Measurements from ENCODE around the gene CDPF1.

Gene CDPF1

DNA sequence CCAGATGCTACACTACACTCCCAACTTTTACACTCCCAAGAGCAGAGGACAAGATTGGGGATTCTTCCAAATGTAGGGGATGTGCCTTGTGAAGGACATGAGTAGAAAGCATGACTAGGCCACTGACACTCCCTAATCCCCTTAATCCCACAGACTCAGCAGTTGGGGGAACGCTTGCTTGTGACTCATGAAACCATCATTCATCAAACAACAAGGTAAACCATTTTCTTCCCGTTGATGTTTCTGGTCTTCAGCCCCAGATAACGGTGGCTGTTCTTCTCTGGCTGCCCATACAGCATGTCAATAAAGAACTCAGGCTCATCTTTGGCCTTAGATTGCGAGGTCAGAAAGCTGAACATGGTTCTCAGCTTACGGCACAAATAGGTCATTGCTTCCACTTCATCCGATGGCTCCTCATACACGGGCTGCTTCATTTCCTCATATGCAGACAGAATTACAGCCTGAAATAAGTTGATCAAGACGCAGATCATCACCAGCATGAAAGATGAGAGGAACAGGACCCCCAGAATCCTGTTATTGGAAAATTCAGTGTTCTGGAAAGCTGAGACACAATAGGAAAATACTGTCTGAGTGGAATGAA lies 6.4 kb upstream of the CDPF1 start:
- in situ Hi-C loops (cut with MboI; ENCODE audit: low sequenced_read_pairs, unreplicated experiment) = no loop called here

DNA sequence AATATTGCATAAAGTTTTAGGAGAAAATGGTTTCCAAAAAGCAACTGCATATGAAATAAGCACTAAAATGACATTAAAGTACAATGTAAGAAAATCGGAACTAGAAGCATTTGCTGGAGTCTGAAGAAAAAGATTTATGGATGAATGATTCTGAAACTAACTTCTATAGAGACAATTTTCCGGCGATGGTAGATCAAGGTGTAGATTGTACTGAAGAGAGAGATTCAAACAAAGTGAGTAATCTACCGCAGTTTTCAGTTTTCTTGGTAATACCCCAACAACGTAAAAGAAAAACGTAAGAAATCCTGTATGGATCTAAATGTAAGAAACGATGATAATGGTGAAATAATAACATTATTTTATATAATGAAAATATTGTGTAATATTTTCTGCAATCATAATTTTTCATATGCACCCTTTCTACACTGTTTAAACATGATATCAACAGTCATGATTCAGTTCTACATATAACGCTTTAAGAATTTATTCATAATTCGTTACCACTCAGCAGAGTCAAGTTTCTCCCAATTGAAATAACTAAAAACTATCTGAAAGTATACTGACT lies 1.8 kb upstream of the CDPF1 start:
- no peak for DNase-seq (ENCODE audit: low spot score)
- in situ Hi-C loops (cut with MboI; ENCODE audit: low sequenced_read_pairs, unreplicated experiment) = no loop called here
- TF ChIP-seq, protein P1, sequence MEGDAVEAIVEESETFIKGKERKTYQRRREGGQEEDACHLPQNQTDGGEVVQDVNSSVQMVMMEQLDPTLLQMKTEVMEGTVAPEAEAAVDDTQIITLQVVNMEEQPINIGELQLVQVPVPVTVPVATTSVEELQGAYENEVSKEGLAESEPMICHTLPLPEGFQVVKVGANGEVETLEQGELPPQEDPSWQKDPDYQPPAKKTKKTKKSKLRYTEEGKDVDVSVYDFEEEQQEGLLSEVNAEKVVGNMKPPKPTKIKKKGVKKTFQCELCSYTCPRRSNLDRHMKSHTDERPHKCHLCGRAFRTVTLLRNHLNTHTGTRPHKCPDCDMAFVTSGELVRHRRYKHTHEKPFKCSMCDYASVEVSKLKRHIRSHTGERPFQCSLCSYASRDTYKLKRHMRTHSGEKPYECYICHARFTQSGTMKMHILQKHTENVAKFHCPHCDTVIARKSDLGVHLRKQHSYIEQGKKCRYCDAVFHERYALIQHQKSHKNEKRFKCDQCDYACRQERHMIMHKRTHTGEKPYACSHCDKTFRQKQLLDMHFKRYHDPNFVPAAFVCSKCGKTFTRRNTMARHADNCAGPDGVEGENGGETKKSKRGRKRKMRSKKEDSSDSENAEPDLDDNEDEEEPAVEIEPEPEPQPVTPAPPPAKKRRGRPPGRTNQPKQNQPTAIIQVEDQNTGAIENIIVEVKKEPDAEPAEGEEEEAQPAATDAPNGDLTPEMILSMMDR (IDR thresholded peaks at IDR 0.05; ENCODE audit: borderline replicate concordance, control extremely low read depth, extremely low read depth, insufficient read depth, missing control alignments) = no peak

More for the DNA sequence above, 6.4 kb upstream of the CDPF1 start:
- DNase-seq (ENCODE audit: low spot score) = no peak
- TF ChIP-seq, protein P1 (IDR thresholded peaks at IDR 0.05; ENCODE audit: borderline replicate concordance, control extremely low read depth, extremely low read depth, insufficient read depth, missing control alignments) = no peak

DNA sequence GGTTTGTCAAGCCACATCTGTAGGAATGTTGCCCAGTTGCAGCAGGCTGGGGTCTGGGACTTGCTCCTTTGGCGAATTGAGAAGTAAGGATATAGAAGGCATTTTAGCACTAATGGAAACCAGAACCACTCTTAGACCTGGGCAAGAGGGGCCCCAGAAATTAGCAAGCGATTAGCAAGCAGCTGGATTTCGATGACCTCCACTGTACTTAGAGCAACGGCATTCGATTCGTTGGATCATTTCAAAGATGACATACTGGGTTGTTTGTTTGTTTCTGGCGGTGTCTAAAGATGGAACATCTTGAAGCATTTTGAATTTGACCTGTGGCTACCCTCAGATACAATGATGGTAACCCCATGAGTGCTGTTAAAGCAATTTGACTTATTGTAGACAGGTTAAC lies 1.2 kb upstream of the CDPF1 start:
- in situ Hi-C loops (cut with MboI; ENCODE audit: low sequenced_read_pairs, unreplicated experiment) = no loop called here
- TF ChIP-seq, protein P1 (IDR thresholded peaks at IDR 0.05; ENCODE audit: borderline replicate concordance, control extremely low read depth, extremely low read depth, insufficient read depth, missing control alignments) = no peak
- DNase-seq (ENCODE audit: low spot score) = no peak

DNA sequence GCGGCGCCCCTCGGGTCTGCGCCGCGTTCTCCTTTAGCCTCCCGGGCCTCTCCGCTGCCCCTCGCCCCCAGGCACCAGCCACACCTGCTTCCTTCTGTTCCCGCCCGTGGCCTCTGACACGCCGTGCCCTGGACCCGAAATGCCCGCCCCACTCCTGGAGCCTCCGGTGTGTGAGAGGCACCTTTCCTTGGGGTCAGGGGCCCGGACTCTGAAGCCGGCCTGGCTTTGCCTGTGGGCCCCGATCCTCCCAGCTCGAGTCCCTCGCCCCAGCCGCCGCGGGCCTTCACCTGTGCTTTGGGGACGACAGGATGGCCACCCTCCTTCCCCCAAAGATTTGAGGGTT lies 661 bp upstream of the CDPF1 start:
- in situ Hi-C loops (cut with MboI; ENCODE audit: low sequenced_read_pairs, unreplicated experiment) = no loop called here
- TF ChIP-seq, protein P1 (IDR thresholded peaks at IDR 0.05; ENCODE audit: borderline replicate concordance, control extremely low read depth, extremely low read depth, insufficient read depth, missing control alignments) = no peak
- no peak for DNase-seq (ENCODE audit: low spot score)

DNA sequence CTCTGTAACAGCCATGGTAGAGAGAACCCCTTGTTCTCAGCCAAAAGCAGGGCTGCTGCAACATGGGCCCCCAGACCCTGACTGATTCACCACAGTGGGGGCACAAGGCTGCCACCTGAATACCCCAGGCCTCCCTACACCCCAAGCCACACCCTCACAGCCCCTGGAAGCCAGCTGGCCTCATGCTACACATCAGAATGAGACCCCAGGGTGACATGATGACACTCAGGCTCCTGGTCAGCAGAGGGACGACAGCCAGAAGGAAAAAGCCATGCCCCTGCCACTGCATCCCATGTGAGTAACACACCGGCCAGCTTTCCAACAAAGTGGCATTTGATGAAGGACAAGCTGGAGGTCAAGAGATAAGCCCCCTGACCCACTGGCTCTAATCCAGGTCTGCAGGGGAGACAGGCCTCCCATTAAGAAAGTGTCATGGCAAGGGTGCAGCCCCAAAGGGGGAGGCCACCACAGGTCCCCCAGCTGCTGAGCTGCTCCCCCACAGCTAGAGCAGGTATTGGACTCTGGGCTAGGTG lies 2.6 kb downstream of the CDPF1 start:
- DNase-seq (ENCODE audit: low spot score) = no peak
- in situ Hi-C loops (cut with MboI; ENCODE audit: low sequenced_read_pairs, unreplicated experiment) = no loop called here

DNA sequence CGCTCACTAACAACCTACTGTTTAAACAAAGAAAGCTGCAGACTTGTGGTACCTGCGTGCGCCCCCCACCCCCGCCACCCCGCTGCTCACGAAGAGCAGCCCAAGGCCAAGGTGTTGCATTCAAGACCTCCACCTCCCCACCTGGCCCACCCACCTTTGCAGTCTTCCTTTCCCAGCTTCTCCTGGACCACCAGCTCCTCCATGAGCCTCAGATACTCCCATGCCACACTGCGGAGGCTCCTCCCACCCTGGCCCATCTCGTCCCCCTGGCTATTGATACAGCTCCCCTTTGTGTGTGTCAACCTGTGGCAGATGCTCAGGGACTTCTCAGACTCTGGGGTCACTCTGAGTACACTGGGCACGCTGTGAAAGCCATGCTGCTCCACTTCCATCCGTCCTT lies 3.9 kb downstream of the CDPF1 start:
- in situ Hi-C loops (cut with MboI; ENCODE audit: low sequenced_read_pairs, unreplicated experiment) = no loop called here
- TF ChIP-seq, protein P1 (IDR thresholded peaks at IDR 0.05; ENCODE audit: borderline replicate concordance, control extremely low read depth, extremely low read depth, insufficient read depth, missing control alignments) = no peak
- no peak for DNase-seq (ENCODE audit: low spot score)

More for the DNA sequence above, 2.6 kb downstream of the CDPF1 start:
- TF ChIP-seq, protein P1 (IDR thresholded peaks at IDR 0.05; ENCODE audit: borderline replicate concordance, control extremely low read depth, extremely low read depth, insufficient read depth, missing control alignments) = no peak

Measured in GM13976 (cell line).